BJ (cell line): ENCODE data around the gene GSTT4. TPM values are rescaled to one million over a fixed set of nuclear protein-coding genes. Genes with fewer than 3 reads are reported as not detected.
"Not testable (repeated sequence)": the region's sequence is repeated elsewhere in the genome, so short reads cannot be mapped to it uniquely, and the experiment has no call there.

Source experiments
- CTCF ChIA-PET: fragments of 350-600 bp; formaldehyde crosslinking; extraction: SDS; loops from one replicate; lab custom pipeline; 2021; ENCODE audit warnings: antibody characterized with exemption, inconsistent platforms; lab: Yijun Ruan, JAX
- POLR2A ChIA-PET: fragments of 300-600 bp; sonication (Branson Sonifier 250); formaldehyde crosslinking; extraction: SDS; loops from one replicate; lab custom pipeline; 2021; ENCODE audit warnings: antibody characterized with exemption; lab: Charles Lee
- DNase-seq: peaks from one replicate; pipeline ENCODE4 v3.0.0-alpha.2; 2011; ENCODE audit warnings: low read depth
- H3K27me3 ChIP-seq: 2 replicates; pipeline ENCODE4 v1.6.0; 2011; ENCODE audit warnings: low read length; ENCODE audit not compliant: control insufficient read depth, insufficient read depth
- H3K36me3 ChIP-seq: 2 replicates; pipeline ENCODE4 v1.5.1; 2011; ENCODE audit warnings: low read length; ENCODE audit not compliant: control insufficient read depth, insufficient read depth
- H3K4me3 ChIP-seq: 2 replicates; pipeline ENCODE4 v1.5.1; 2011; ENCODE audit warnings: low read depth, mild to moderate bottlenecking, control low read depth, low read length
- polyA plus RNA-seq: library from polyadenylated mRNA; depleted of rRNA; stranded (reverse); fragments of >200 nt; gene quantifications from 2 replicates; pipeline ENCODE4 v1.2.3, GENCODE V29; 2011
- TF ChIP-seq, protein P1 (sequence below): IDR thresholded peaks from 2 replicates; pipeline ENCODE4 v1.5.1; 2011; ENCODE audit warnings: low read depth, mild to moderate bottlenecking, control low read depth, inconsistent platforms, low read length, moderate library complexity; ENCODE audit not compliant: insufficient read depth

Gene GSTT4
- polyA plus RNA-seq, 1 experiment, result not detected

DNA sequence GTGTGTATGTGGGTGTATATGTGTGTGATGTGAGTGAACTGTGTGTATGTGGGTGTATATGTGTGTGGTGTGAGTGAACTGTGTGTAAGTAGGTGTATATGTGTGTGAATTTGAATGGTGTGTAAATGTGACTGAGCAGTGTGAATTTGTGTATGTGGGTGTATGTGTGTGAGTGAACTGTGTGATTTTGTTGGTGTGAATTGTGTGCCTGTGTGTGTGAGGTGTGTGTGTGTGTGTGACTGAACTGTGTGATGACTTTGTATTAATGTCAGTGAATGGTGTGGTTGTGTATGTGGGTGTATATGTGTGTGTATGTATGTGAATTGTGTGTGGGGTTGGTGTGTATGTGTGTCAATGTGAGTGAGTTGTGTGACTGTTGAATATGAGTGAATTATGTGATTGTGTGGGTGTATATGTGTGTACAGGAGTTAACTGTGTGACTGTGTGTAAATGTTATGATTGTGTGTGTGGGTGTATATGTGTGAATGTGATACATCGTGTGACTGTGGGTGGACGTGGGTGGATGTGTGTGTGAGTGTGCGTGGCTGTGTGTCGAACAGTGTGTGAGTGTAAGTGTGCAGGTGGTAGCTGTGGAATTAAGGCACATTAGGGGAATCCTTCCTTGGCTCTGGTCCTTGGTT, 18.6 kb downstream of the GSTT4 start:
- POLR2A ChIA-PET, H3K4me3 ChIP-seq, CTCF ChIA-PET, H3K36me3 ChIP-seq, H3K27me3 ChIP-seq, DNase-seq: not testable (repeated sequence)

DNA sequence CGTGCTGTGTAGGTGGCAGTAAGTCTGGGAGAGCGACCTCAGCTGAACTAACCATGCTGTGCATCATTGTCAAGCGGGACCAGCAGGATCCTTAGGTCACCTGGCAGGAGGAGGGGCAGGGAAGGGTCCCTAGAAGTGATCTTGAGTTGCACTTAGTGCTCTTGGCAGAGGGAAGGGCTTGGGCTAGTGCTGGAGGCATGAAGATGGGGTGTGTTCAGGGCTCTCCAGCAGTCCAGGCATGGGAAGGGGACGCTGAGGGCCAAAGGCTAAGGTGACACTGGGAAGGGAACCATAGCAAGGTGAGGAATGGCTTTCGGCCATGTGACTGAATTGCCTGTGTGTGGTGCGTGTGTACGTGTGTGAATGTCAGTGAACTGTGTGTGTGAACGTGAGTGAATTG, 19.2 kb downstream of the GSTT4 start:
- DNase-seq, POLR2A ChIA-PET, CTCF ChIA-PET, H3K36me3 ChIP-seq, H3K27me3 ChIP-seq, H3K4me3 ChIP-seq: not testable (repeated sequence)

GRCh38 chr22:23984430-23984829, 20.8 kb downstream of the GSTT4 start:
- TF ChIP-seq, protein P1, sequence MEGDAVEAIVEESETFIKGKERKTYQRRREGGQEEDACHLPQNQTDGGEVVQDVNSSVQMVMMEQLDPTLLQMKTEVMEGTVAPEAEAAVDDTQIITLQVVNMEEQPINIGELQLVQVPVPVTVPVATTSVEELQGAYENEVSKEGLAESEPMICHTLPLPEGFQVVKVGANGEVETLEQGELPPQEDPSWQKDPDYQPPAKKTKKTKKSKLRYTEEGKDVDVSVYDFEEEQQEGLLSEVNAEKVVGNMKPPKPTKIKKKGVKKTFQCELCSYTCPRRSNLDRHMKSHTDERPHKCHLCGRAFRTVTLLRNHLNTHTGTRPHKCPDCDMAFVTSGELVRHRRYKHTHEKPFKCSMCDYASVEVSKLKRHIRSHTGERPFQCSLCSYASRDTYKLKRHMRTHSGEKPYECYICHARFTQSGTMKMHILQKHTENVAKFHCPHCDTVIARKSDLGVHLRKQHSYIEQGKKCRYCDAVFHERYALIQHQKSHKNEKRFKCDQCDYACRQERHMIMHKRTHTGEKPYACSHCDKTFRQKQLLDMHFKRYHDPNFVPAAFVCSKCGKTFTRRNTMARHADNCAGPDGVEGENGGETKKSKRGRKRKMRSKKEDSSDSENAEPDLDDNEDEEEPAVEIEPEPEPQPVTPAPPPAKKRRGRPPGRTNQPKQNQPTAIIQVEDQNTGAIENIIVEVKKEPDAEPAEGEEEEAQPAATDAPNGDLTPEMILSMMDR, result no peak
- CTCF ChIA-PET, result no interaction called here
- H3K4me3 ChIP-seq, result no peak overlapping the region
- POLR2A ChIA-PET, result no interaction called here
- no peaks in the 10 kb centered on the region for H3K27me3 ChIP-seq
- H3K36me3 ChIP-seq, result no peaks in the 10 kb centered on the region
- no peak for DNase-seq

DNA sequence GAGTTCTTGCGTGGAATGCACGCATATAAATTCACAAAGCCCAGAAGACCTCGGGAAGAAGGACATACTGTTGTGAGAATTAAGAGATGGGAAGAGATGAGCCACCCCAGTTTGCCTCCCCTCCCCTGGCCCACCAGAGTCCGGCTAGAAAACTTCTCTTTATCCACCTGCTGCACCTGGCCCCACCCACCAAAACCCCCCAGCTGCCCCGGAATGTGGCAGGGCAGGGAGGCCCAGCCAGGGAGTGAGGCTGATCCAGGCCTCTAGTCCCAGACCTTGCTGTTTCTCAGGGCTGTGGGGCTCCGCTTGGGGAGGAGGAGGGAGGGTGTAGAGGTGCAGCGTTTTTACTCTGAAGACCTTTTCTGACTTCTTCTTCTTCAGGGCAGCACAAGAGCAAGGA, 24.7 kb downstream of the GSTT4 start:
- POLR2A ChIA-PET, DNase-seq, H3K4me3 ChIP-seq, H3K27me3 ChIP-seq, CTCF ChIA-PET, H3K36me3 ChIP-seq: not testable (repeated sequence)

DNA sequence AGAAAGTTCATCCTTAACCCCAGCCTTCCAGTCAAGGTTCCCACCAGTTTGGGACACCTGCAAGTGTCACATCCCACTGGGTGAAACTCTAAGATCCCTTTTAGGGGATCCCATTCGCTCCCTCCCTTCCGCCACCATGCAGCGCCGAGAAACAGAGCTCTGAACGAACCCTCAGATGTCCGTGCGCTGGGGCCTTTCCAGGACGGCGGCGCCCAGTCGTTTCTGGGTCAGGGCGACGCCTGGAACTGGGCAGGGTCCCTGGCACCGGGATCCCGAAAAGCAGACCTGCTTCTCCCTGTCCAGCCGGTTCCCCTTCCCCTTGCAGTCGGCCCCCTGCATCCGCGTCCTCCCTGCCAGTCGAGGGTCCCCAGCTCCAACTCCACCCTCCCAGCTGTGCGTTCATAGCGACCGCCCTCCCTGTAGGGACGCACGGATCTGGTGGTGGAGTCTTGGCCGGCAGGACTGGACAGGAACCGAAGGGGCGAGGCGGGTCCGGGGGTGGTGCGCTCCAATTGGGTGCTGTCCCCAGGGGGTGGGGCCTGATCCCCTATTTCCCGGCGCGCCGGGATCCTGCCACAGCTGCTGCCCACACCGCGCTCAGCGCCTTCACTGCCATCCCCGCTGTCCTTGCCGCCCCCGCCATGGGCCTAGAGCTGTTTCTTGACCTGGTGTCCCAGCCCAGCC, 25.6 kb downstream of the GSTT4 start, which contains the start of gene GSTT2:
TSS of gene GSTT2 (plus strand) at position 578 of the 684 bp plus-strand sequence.
- POLR2A ChIA-PET, H3K36me3 ChIP-seq, CTCF ChIA-PET, DNase-seq, H3K27me3 ChIP-seq, H3K4me3 ChIP-seq: not testable (repeated sequence)

DNA sequence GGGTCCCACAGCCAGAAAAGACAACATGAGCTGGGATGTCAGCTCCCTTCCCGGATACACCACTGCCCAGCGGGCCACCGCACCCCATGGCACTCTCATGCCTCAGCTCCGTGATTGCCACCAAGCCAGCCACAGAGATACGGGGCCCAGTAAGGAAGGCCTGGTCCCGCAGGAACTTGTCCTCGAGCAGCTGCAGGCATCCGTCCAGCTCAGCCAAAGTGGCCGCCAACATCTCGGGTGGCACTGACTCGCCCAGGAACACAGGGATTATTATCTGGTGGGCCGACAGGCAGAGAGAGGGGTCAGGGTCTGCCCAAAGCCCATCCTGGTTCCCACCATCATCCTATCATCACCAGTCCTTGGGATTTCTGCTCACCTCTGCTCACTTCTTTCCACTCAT, 27.9 kb downstream of the GSTT4 start:
- POLR2A ChIA-PET, H3K4me3 ChIP-seq, DNase-seq, H3K27me3 ChIP-seq, H3K36me3 ChIP-seq, CTCF ChIA-PET: not testable (repeated sequence)

DNA sequence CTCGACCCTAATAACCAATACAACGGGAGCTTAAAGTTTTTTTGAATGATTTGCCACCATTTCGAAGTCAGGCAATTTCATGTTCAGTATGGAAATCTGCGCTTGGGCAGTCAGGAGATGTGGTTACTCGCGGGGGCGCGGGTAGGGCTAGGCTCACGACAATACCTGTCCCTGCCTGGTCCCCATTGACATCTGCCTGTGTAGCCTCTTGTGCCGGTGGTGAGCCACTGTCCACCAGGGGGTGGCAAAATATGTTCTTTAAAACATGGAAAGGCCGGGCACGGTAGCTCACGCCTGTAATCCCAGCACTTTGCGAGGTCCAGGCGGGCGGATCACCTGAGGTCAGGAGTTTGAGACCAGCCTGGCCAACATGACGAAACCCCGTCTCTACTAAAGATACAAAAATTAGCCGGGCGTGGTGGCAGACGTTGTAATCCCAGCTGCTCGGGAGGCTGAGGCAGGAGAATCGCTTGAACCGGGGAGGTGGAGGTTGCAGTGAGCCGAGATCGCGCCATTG, 30.4 kb downstream of the GSTT4 start:
- DNase-seq, CTCF ChIA-PET, H3K27me3 ChIP-seq, H3K4me3 ChIP-seq, POLR2A ChIA-PET: not testable (repeated sequence)
- H3K36me3 ChIP-seq, result peaks cover 12% of the 10 kb centered on the region

DNA sequence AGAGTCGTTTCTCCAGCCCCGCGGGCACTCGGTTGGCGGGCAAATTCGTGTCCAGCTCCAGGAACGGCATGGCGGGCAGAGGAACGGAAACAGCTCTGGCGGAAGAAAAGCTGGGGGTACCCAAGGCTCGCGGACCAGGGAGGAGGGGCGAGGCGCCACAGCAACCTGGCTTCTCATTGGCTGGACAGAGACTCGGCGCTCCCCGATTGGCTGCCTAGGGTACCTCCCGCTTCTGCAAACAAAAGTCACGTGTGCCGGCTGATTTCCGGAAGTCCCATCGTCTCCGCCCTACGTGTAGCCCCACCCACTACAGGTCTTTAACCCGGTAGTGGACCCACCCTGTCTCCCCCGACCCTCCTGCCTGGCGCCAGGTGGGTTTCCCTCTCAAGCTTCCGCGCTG, 30.9 kb downstream of the GSTT4 start, which contains the start of gene DDT:
TSS of gene DDT (minus strand) at position 97 of the 400 bp plus-strand sequence. CDS start at position 70, 27 bp downstream.
- H3K27me3 ChIP-seq, POLR2A ChIA-PET, H3K4me3 ChIP-seq, DNase-seq, CTCF ChIA-PET: not testable (repeated sequence)
- peaks cover 12% of the 10 kb centered on the region for H3K36me3 ChIP-seq

DNA sequence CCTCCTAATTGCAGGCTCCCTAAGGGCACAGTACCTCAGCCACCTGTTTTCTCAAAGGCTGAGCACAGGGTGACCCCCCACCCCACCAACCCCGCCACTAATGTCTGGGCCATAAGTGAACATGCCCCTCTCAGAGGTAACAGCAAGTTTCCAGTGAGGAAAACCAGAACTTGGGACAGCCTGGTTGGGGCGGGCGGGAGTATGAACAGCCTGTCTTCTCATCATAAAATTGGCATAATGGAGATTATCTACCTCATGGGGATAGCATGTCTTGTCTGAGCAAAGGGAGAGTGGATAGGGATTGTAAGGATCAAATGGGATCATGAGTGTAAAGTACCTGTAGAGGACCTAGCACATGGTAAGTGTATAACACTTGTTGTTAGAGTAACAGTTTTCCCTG, 33.3 kb downstream of the GSTT4 start:
- POLR2A ChIA-PET, result not testable (repeated sequence)

More for the DNA sequence above, 33.3 kb downstream of the GSTT4 start:
- H3K4me3 ChIP-seq, H3K27me3 ChIP-seq, DNase-seq: not testable (repeated sequence)
- H3K36me3 ChIP-seq, result peaks cover 12% of the 10 kb centered on the region
- CTCF ChIA-PET, result interaction anchor here (1.1 kb wide), 1 partner anchor 75 kb away, joined by 3 read pairs; no protein-coding TSS in a partner anchor
